ENCODE measurements around the gene SLC35C1.

- no peak for TF ChIP-seq CTCF (IDR thresholded peaks at IDR 0.05; ENCODE audit: extremely low read depth in 1 of 2, insufficient read depth in 1 of 2, low read depth in 1 of 2, low read length in 2 of 2)
- no peak for TF ChIP-seq EZH2 (IDR thresholded peaks at IDR 0.05; ENCODE audit: borderline replicate concordance, low read depth, low read length, severe bottlenecking)
- TF ChIP-seq POLR2A (IDR thresholded peaks at IDR 0.05; ENCODE audit: low read depth, low read length): no peak
- TF ChIP-seq, protein P1, sequence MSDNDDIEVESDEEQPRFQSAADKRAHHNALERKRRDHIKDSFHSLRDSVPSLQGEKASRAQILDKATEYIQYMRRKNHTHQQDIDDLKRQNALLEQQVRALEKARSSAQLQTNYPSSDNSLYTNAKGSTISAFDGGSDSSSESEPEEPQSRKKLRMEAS (IDR thresholded peaks at IDR 0.05; ENCODE audit: insufficient read depth, insufficient read length): no peak
- no peak for TF ChIP-seq JUN (IDR thresholded peaks at IDR 0.05; ENCODE audit: borderline replicate concordance, insufficient read depth, insufficient read length, low read depth)
- no peak for TF ChIP-seq POLR2AphosphoS5 (IDR thresholded peaks at IDR 0.05; ENCODE audit: insufficient read depth, low read depth, low read length)
Observed at GRCh38 chr11:45860764-45861510, 56.0 kb downstream of the SLC35C1 start.
